GM21737 (cell line): ENCODE measurements around the gene CTTNBP2.

Experiments
- ATAC-seq: cut with Tn5 transposase; IDR thresholded peaks from one replicate; pipeline ENCODE4 v1.9.1; 2021; ENCODE audit warnings: mild to moderate bottlenecking, moderate library complexity; ENCODE audit not compliant: unreplicated experiment

CTTNBP2 gene

GRCh38 chr7:117690147-117690546 is 183.1 kb downstream of the CTTNBP2 start:
- ATAC-seq, result no peak

DNA sequence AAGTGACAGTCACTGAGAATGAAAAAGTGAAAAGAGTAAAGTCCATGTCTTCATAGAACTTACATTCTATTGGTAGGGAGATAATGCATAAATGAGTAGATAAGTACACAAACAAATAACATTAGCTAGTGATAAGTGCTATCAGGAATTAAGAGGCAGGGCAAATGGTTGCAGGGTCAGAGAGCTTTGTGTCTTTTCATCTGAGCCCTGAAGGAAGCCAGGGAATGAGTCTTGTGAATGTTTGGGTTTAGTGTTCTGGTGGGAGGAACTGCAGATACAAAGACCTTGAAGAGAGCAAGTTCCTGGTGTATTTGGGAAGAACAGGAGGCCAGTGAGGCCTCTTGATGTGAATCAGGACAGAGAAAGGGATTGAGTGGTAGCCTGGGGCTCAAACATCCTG is 183.8 kb downstream of the CTTNBP2 start:
- ATAC-seq, result no peak

GRCh38 chr7:117688126-117688525 is 185.1 kb downstream of the CTTNBP2 start:
- ATAC-seq, result no peak

DNA sequence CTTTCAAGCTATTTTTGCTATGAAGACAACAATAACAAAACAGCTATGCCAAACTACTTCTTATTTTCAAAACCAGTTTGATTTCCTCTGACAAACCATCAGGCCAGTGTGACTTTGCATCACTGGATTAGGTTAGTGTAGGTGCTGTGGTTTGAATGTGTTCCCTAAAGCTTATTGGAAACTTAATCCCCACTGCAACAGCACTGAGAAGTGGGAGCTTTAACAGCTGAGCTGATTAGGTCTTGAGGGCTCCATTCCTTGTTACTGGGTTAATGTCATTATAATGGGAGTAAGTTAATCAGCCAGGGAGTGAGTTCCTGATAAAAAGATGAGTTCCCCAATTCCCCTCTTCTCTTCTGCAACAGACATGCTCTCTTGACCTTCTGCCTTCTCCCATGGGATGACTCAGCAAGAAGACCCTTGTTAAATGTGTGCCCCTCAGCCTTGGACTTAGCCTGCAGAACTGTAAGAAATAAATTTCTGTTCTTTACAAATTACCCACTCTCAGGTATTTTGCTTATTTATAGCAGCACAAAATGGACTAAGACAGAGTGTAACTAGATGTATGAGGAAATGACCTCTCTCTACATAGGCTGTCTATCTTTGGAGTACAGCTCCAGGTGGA is 186.8 kb downstream of the CTTNBP2 start:
- ATAC-seq, result no peak

DNA sequence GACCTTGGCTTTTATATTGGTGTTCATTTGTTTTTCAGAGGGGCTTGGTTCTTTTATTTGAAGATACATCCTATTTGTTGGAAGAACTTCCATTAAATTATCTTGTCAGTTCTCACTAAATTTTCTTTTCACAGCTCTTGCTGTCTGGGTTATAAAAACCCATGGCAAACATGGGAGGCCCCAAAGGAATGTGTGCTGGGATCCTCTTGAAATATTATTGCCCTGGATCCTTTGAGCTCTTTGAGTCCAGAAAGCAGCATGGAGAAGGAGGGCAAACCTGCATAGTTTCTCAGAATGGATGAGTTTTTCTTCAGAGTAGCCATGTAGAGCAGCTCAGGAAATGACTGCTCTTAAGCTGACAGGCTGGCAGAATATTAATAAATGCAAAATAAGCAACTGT is 187.4 kb downstream of the CTTNBP2 start:
- ATAC-seq, result no peak

DNA sequence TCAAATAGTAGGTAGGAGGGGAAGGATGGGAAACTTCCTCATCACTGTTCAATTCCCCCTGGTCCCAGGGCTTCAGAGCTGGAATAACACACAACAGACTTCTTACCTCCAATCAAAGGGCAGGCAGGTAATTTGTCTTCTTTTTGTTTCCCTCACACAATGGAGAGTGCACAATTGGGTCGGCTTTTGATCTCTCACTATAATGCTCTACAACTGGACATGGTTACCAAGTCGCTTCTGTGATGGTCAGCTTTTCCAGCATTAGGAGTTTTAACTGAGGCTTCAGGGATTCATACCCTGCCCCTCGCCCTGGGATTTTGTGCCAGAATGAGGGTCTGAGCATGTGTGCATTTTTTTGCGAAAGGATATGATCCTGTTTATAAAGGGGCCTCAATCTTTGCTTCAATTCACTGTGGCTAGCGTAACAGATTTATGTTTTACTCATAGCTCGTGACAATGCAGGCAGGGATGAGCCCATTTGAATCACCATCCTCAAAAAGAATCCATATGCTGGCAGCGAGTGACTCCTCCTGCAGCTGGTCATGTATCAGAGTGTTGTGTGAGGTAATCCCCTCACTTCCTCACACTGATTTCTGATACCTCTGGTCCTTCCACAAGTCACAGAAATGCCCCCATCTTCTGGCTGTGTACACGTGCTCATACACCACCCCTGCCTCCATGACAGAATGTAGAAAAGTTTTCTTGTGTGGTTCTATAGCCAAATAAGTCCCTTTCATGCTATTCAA is 189.6 kb downstream of the CTTNBP2 start:
- no peak for ATAC-seq

GRCh38 chr7:117682681-117683385 is 190.4 kb downstream of the CTTNBP2 start:
- ATAC-seq, result no peak

DNA sequence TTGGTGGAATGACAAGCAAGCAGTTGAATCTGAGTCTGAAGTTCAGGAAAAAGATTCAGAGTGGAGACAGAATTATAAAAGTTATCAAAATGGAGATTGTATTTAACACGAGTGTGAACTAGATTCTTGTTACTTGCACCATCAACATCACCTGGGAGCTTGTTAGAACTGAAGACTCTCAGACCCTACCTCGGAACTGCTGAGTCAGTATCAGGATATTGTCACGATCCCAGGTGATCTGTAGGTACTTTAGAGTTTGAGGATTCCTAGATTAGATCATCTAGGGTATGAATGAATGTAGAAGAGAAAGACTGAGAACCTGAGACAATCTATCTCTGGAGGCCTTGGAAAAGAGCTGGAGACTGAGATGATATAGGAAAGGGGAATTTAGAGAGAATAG is 194.1 kb downstream of the CTTNBP2 start:
- no peak for ATAC-seq

DNA sequence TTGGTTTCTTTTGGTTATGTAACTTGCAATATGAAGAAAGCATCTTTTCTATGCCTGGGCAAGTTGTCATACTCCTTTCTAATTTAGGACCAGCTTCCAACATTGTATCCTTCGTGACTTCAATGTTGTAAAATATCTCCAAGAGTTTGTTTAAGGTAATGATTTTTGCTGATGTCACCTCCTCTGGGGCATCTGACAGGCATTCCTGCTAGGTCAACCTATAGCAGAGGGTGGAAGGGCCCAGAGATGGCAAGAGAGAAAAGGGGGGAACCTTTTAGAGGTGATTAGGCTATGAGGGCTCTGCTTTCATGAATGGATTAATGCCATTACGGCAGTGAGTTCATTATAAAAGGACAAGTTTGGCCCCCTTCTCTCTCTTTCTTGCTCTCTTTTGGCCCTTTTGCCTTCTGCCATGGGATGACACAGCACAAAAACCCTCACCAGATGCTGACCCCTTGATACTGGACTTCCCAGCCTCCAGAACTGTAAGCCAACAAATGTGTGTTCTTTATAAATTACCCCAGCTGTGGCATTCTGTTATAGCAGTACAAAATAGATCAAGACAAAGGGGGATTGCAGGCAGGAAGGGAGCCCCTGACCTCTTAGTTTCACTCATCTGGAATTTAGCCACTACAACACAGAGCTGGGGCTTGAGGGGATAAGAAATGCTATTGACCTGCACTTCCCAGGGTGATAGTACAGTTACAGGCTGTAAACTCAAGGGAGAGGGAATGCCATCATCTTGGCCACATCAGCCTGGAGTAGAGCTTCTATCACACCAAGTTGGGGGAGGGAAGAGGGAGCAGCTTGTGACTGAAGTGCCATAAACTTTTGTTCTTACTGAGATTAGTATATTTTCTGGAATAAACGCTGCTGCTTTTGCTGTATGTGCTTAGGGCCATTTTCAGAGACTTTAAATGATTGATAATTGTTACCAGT is 197.5 kb downstream of the CTTNBP2 start:
- no peak for ATAC-seq

- ATAC-seq, result no peak
Measured at GRCh38 chr7:117674617-117675016, 198.6 kb downstream of the CTTNBP2 start.

DNA sequence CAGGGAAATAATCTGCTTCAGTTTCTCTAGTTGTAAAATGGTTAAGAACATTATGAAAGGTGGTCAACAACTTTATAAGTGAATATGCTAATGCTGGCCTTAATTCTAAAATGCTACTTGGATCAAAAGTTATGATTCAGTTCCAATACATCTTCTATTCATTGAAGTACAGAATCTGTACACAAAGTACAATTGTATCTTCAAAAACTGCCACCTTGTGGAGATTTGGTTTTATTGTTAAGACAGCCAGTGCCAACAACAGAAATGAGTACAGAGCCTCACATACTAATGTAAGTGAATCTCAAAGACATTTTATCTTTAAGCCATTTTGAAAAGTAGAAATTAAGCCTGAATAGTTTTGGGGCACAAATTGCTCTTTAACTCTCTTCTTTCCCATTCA is 199.4 kb downstream of the CTTNBP2 start:
- no peak for ATAC-seq

GRCh38 chr7:117673367-117673766 is 199.9 kb downstream of the CTTNBP2 start:
- no peak for ATAC-seq

GRCh38 chr7:117672453-117672852 is 200.8 kb downstream of the CTTNBP2 start:
- no peak for ATAC-seq

DNA sequence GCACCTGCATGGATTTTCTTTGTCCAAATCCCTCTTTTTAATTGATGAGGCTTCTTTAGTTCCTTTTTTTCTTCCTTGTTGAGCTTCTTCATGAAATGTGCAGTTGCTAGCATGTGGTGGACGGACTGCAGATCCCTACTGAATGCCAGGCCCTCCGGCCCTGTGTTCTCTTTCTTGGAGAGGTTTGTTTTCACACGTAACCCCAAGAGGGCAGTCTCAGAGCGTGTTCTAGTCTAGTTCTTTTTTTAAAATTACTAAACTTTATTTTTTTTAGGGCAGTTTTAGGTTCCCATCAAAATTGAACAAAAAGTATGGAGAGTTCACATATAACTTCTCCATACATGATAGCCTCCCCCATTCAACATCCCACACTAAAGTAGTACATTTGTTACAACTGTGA is 203.4 kb downstream of the CTTNBP2 start:
- no peak for ATAC-seq

GRCh38 chr7:117667456-117667855 is 205.8 kb downstream of the CTTNBP2 start:
- no peak for ATAC-seq

DNA sequence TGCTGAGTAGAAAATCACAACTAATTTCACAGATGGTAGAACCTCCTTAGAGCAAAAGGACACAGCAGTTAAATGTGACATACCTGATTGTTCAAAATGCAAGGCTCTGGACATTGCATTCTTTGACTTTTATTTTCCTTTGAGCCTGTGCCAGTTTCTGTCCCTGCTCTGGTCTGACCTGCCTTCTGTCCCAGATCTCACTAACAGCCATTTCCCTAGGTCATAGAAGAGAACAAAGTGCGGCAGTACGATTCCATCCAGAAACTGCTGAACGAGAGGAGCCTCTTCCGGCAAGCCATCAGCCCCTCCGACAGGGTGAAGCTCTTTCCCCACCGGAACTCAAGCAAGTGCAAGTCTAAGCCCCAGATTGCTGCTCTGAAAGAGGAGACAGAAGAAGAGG is 206.6 kb downstream of the CTTNBP2 start:
- no peak for ATAC-seq

- no peak for ATAC-seq
Measured at GRCh38 chr7:117666031-117666430, 207.2 kb downstream of the CTTNBP2 start.

DNA sequence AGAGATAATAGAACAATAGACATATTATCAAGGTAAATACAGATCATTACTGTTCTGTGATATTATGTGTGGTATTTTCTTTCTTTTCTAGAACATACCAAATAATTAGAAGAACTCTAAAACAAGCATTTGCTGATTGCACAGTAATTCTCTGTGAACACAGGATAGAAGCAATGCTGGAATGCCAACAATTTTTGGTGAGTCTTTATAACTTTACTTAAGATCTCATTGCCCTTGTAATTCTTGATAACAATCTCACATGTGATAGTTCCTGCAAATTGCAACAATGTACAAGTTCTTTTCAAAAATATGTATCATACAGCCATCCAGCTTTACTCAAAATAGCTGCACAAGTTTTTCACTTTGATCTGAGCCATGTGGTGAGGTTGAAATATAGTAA is 207.9 kb downstream of the CTTNBP2 start:
- no peak for ATAC-seq

GRCh38 chr7:117664047-117664446 is 209.2 kb downstream of the CTTNBP2 start:
- no peak for ATAC-seq

DNA sequence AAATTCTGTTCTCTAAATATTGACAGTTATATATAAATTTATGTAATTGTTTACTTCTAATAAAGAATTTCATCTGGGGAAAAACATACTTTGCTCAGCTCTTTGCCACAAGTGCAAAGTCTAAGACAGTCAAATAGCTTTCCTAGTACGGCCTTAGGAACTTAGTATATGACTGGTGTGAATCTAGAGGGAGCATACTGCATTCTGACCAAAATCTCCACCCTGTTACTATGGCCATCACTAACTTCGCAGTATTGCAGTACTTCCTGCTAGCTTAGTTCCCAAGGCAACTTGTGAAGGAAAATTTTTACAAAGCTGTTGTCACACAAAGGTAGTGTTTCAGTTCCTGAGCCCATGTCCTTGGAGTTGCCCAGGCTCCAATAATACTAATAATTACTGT is 211.9 kb downstream of the CTTNBP2 start:
- no peak for ATAC-seq
